Measurements from ENCODE around the gene LRRN4. TPM values are rescaled to one million over a fixed set of nuclear protein-coding genes. Genes with fewer than 3 reads are reported as not detected.

Gene LRRN4
- polyA plus RNA-seq, 1 donor from 2014 or later, result 0.26 TPM

DNA sequence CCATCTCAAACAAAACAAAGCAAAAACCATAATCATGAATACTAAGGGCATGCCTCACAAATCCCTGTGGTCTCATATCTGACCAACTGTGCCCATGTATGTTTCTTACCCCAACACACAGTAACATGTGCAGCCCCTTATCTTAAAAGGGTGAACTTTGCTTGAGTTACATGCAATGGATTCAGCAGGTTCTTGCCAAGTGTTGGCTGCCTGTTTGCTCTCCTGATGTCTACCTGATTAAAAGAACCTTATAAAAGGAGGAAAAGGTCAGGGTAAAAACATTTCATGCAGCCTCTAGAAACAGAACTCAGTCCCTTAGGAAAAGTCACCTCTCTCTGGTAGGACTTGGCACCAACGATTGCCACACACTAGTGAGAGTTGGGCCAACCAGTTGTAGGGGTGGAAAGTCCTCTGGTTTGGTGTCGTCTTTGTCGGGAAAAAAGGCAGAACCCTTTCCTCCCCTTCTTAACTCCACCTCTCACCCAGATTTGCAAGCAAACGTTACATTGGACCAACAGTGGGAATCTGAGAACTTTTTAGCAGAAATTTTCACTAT is 14.0 kb upstream of the LRRN4 start:
- Histone ChIP-seq H3K9ac (ENCODE audit: low read length) (no peak overlapping the region), H3K27me3 (ENCODE audit: insufficient read depth, low read depth, low read length) (no peaks in the 10 kb centered on the region), H3F3A (ENCODE audit: insufficient read depth, low read length, poor library complexity, severe bottlenecking) (no peaks in the 10 kb centered on the region), H3K9me3 (ENCODE audit: low read length) (no peaks in the 10 kb centered on the region), H3K4me2 (ENCODE audit: low read length) (no peak overlapping the region), H2AFZ (ENCODE audit: low read depth, low read length) (no peak overlapping the region), H3K36me3 (ENCODE audit: insufficient read depth, low read length) (no peaks in the 10 kb centered on the region), H3K4me3 (ENCODE audit: low read length) (no peak overlapping the region), H3K27ac (ENCODE audit: low read length) (no peak overlapping the region), H3K79me2 (replicated peaks; ENCODE audit: insufficient read depth, low read length) (no peaks in the 10 kb centered on the region), H3K9me2 (ENCODE audit: insufficient read depth, low read length) (no peaks in the 10 kb centered on the region), H4K20me1 (ENCODE audit: insufficient read depth) (no peaks in the 10 kb centered on the region)
- no peak for TF ChIP-seq TAF1 (IDR thresholded peaks at IDR 0.05; ENCODE audit: low read depth)
- TF ChIP-seq POLR2AphosphoS5 (IDR thresholded peaks at IDR 0.05), result no peak
- TF ChIP-seq, protein P1, sequence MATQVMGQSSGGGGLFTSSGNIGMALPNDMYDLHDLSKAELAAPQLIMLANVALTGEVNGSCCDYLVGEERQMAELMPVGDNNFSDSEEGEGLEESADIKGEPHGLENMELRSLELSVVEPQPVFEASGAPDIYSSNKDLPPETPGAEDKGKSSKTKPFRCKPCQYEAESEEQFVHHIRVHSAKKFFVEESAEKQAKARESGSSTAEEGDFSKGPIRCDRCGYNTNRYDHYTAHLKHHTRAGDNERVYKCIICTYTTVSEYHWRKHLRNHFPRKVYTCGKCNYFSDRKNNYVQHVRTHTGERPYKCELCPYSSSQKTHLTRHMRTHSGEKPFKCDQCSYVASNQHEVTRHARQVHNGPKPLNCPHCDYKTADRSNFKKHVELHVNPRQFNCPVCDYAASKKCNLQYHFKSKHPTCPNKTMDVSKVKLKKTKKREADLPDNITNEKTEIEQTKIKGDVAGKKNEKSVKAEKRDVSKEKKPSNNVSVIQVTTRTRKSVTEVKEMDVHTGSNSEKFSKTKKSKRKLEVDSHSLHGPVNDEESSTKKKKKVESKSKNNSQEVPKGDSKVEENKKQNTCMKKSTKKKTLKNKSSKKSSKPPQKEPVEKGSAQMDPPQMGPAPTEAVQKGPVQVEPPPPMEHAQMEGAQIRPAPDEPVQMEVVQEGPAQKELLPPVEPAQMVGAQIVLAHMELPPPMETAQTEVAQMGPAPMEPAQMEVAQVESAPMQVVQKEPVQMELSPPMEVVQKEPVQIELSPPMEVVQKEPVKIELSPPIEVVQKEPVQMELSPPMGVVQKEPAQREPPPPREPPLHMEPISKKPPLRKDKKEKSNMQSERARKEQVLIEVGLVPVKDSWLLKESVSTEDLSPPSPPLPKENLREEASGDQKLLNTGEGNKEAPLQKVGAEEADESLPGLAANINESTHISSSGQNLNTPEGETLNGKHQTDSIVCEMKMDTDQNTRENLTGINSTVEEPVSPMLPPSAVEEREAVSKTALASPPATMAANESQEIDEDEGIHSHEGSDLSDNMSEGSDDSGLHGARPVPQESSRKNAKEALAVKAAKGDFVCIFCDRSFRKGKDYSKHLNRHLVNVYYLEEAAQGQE (IDR thresholded peaks at IDR 0.05; ENCODE audit: borderline replicate concordance), result no peak
- TF ChIP-seq EZH2 (IDR thresholded peaks at IDR 0.05; ENCODE audit: borderline replicate concordance, insufficient read depth, low read length, poor library complexity, severe bottlenecking), result no peak
- no peak for TF ChIP-seq EP300 (conservative IDR thresholded peaks at IDR 0.05; ENCODE audit: poor library complexity, severe bottlenecking)
- no peak for TF ChIP-seq RAD21 (conservative IDR thresholded peaks at IDR 0.05)
- no peak for TF ChIP-seq MXI1 (conservative IDR thresholded peaks at IDR 0.05; ENCODE audit: poor library complexity, severe bottlenecking)
- TF ChIP-seq, protein P2, sequence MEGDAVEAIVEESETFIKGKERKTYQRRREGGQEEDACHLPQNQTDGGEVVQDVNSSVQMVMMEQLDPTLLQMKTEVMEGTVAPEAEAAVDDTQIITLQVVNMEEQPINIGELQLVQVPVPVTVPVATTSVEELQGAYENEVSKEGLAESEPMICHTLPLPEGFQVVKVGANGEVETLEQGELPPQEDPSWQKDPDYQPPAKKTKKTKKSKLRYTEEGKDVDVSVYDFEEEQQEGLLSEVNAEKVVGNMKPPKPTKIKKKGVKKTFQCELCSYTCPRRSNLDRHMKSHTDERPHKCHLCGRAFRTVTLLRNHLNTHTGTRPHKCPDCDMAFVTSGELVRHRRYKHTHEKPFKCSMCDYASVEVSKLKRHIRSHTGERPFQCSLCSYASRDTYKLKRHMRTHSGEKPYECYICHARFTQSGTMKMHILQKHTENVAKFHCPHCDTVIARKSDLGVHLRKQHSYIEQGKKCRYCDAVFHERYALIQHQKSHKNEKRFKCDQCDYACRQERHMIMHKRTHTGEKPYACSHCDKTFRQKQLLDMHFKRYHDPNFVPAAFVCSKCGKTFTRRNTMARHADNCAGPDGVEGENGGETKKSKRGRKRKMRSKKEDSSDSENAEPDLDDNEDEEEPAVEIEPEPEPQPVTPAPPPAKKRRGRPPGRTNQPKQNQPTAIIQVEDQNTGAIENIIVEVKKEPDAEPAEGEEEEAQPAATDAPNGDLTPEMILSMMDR (IDR thresholded peaks at IDR 0.05; ENCODE audit: poor library complexity, severe bottlenecking), result no peak
- no peak for TF ChIP-seq SMC3 (conservative IDR thresholded peaks at IDR 0.05; ENCODE audit: poor library complexity)

DNA sequence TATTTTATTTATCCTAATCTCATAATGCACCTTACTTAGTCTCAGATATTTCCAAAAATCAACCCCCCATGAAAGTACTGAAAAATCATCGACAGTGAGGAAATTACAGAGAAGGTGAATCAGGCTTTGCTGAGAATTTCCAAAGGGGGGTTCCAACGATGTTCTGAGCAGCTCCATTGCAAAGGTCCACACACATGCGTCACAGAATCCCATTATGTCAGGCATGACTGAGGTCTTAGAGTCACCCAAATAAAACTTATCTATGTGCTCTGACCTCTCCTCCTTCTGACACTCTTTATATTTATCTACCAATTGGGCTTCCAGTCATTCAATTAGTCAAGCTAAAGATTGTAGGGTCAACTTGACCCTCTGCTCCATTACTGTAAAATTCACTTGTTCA is 12.7 kb upstream of the LRRN4 start:
- no peak overlapping the region for H3K9ac ChIP-seq (ENCODE audit: low read length)
- H3K4me2 ChIP-seq (ENCODE audit: low read length), result no peak overlapping the region
- H3K9me2 ChIP-seq (ENCODE audit: insufficient read depth, low read length), result no peaks in the 10 kb centered on the region
- no peaks in the 10 kb centered on the region for H3K79me2 ChIP-seq (replicated peaks; ENCODE audit: insufficient read depth, low read length)
- H2AFZ ChIP-seq (ENCODE audit: low read depth, low read length), result no peak overlapping the region
- no peaks in the 10 kb centered on the region for H3K9me3 ChIP-seq (ENCODE audit: low read length)
- H3K27me3 ChIP-seq (ENCODE audit: insufficient read depth, low read depth, low read length), result no peaks in the 10 kb centered on the region
- TF ChIP-seq TAF1 (IDR thresholded peaks at IDR 0.05; ENCODE audit: low read depth) (no peak), POLR2AphosphoS5 (IDR thresholded peaks at IDR 0.05) (no peak), EZH2 (IDR thresholded peaks at IDR 0.05; ENCODE audit: borderline replicate concordance, insufficient read depth, low read length, poor library complexity, severe bottlenecking) (no peak), MXI1 (conservative IDR thresholded peaks at IDR 0.05; ENCODE audit: poor library complexity, severe bottlenecking) (no peak), SMC3 (conservative IDR thresholded peaks at IDR 0.05; ENCODE audit: poor library complexity) (no peak), RAD21 (conservative IDR thresholded peaks at IDR 0.05) (no peak), EP300 (conservative IDR thresholded peaks at IDR 0.05; ENCODE audit: poor library complexity, severe bottlenecking) (no peak)
- TF ChIP-seq, protein P1 (IDR thresholded peaks at IDR 0.05; ENCODE audit: borderline replicate concordance), result no peak
- TF ChIP-seq, protein P2 (IDR thresholded peaks at IDR 0.05; ENCODE audit: poor library complexity, severe bottlenecking), result no peak
- H3K36me3 ChIP-seq (ENCODE audit: insufficient read depth, low read length), result no peaks in the 10 kb centered on the region
- no peak overlapping the region for H3K4me3 ChIP-seq (ENCODE audit: low read length)
- H3K27ac ChIP-seq (ENCODE audit: low read length), result no peak overlapping the region
- H3F3A ChIP-seq (ENCODE audit: insufficient read depth, low read length, poor library complexity, severe bottlenecking), result no peaks in the 10 kb centered on the region
- no peaks in the 10 kb centered on the region for H4K20me1 ChIP-seq (ENCODE audit: insufficient read depth)

Data from neural cell (in vitro differentiated cells).